Daoy (cell line): ENCODE data around the gene C1QL4. TPM values are rescaled to one million over a fixed set of nuclear protein-coding genes. Genes with fewer than 3 reads are reported as not detected.

Source experiments
- total RNA-seq: library from RNA; depleted of rRNA; stranded (reverse); fragments of >200 nt; shearing (Covaris generic); gene quantifications from 2 replicates; pipeline ENCODE4 v1.2.3, GENCODE V29; 2014; rRNA removed

The C1QL4 gene
- total RNA-seq, 1 experiment from 2014 or later, result 0.80 TPM

Other genes with a start within 250 kb of the C1QL4 start
- not detected in 2 replicates for gene DHH, start 242.4 kb downstream of the C1QL4 start, total RNA-seq
- 18.2 and 19.6 TPM in 2 replicates for gene LMBR1L, start 226.3 kb downstream of the C1QL4 start, total RNA-seq
- 3,979 and 4,039 TPM in 2 replicates for gene TUBA1B, start 205.8 kb downstream of the C1QL4 start, total RNA-seq
- 306 and 316 TPM in 2 replicates for gene TUBA1A, start 148.1 kb downstream of the C1QL4 start, total RNA-seq
- gene TUBA1C, start 72.1 kb downstream of the C1QL4 start, total RNA-seq, result 835 and 1,096 TPM in 2 replicates
- gene PRPH, start 42.0 kb downstream of the C1QL4 start, total RNA-seq, result 0.69 TPM in 1 of 2 replicates, not detected in the other
- gene TROAP, start 13.9 kb downstream of the C1QL4 start, total RNA-seq, result 45.5 and 48.3 TPM in 2 replicates
- 2.4 and 2.7 TPM in 2 replicates for gene DNAJC22, start 9.7 kb upstream of the C1QL4 start, total RNA-seq
- 20.9 and 32.3 TPM in 2 replicates for gene SPATS2, start 30.3 kb upstream of the C1QL4 start, total RNA-seq
- gene KCNH3, start 201.8 kb upstream of the C1QL4 start, total RNA-seq, result 0.40 TPM in 1 of 2 replicates, not detected in the other
- 92.9 and 102 TPM in 2 replicates for gene MCRS1, start 231.0 kb upstream of the C1QL4 start, total RNA-seq